ENCODE results near the gene WDR75. TPM values are rescaled to one million over a fixed set of nuclear protein-coding genes. Genes with fewer than 3 reads are reported as not detected.

WDR75 gene
- total and polyA plus RNA-seq, 2 of the 4 experiments (the other 2 are of a cell fraction) = 21.7 to 52.2 TPM

GRCh38 chr2:189514104-189514503 is 72.8 kb downstream of the WDR75 start:
- ChIA-PET POLR2A (ENCODE audit: unreplicated experiment) (no interaction called here), CTCF (interaction anchor here (0.7 to 1.2 kb wide), 2 partner anchors 9 to 10 kb away, joined by 3 read pairs; no protein-coding TSS in a partner anchor)
- dilution Hi-C loops (cut with HindIII; ENCODE audit: low sequenced_read_pairs, unreplicated experiment) (no loop called here), intact Hi-C loops (cut with micrococcal nuclease) (no loop called here), in situ Hi-C loops (cut with MboI; ENCODE audit: low sequenced_read_pairs) (no loop called here)
- H3K4me2 ChIP-seq (ENCODE audit: low read depth, low read length) = no peak overlapping the region
- no peak overlapping the region for H2BK5ac ChIP-seq (ENCODE audit: low read depth, low read length, poor library complexity, severe bottlenecking)
- no peaks in the 10 kb centered on the region for H3K4me1 ChIP-seq (ENCODE audit: control insufficient read depth, insufficient read depth, low read length)
- H3K79me1 ChIP-seq (ENCODE audit: low read depth in 1 of 2, low read length in 2 of 2) = no peaks in the 10 kb centered on the region
- H4K8ac ChIP-seq (ENCODE audit: low read depth in 2 of 2, low read length in 2 of 2) = no peak overlapping the region
- H3K4me3 ChIP-seq (ENCODE audit: insufficient read depth, low read depth, low read length) = no peak overlapping the region
- no peak for DNase-seq
- H3K9me3 ChIP-seq (ENCODE audit: control insufficient read depth, insufficient read depth, low read length) = peaks cover 2% of the 10 kb centered on the region
- no peak overlapping the region for H2AK9ac ChIP-seq (replicated peaks; ENCODE audit: low read depth, low read length, poor library complexity)
- no peaks in the 10 kb centered on the region for H3K27me3 ChIP-seq (ENCODE audit: control insufficient read depth, insufficient read depth, low read length)
- H2BK20ac ChIP-seq (ENCODE audit: low read depth, low read length) = no peak overlapping the region
- no peak overlapping the region for H2AFZ ChIP-seq (replicated peaks; ENCODE audit: low read length, poor library complexity)
- no peak overlapping the region for H3K9ac ChIP-seq (ENCODE audit: low read depth, low read length)
- no TSS peak for BruUV-seq (replicated peaks)
- H3K27ac ChIP-seq (ENCODE audit: insufficient read depth, low read length) = no peak overlapping the region
- no peak for ATAC-seq (ENCODE audit: low read depth)
- H3K4ac ChIP-seq (ENCODE audit: low read depth, low read length) = no peak overlapping the region
- 100% methylated on average over 2 of the region's 3 CpGs; no CpG with 5 or more reads in 1 of the 2 experiments for WGBS, 2 experiments (ENCODE audit: extremely low coverage in 2 of 2, insufficient read length in 1 of 2)
- H4K20me1 ChIP-seq (ENCODE audit: insufficient read depth, low read length) = no peaks in the 10 kb centered on the region
- no peak overlapping the region for H2BK15ac ChIP-seq (ENCODE audit: low read depth, low read length)
- TF ChIP-seq CEBPB (IDR thresholded peaks at IDR 0.05; ENCODE audit: low read depth, low read length) (no peak), MAFK (IDR thresholded peaks at IDR 0.05; ENCODE audit: low read depth, low read length) (no peak), POLR2A (IDR thresholded peaks at IDR 0.05; ENCODE audit: low read depth, low read length) (no peak)
- H4K5ac ChIP-seq (ENCODE audit: low read depth, low read length) = no peak overlapping the region
- no peak overlapping the region for H2BK120ac ChIP-seq (ENCODE audit: low read depth, low read length)
- H3K56ac ChIP-seq (ENCODE audit: extremely low read depth, insufficient read depth, low read length) = no peak overlapping the region
- H3K23ac ChIP-seq (ENCODE audit: low read depth, low read length) = no peak overlapping the region
- no peak overlapping the region for H3K14ac ChIP-seq (replicated peaks; ENCODE audit: low read depth, low read length)
- H3K36me3 ChIP-seq (ENCODE audit: control insufficient read depth, insufficient read depth, low read length) = no peaks in the 10 kb centered on the region
- H4K91ac ChIP-seq (ENCODE audit: insufficient read depth, low read depth, low read length) = no peak overlapping the region
- no peaks in the 10 kb centered on the region for H3K9me1 ChIP-seq (ENCODE audit: insufficient read depth, low read length)
- no peak overlapping the region for H2AK5ac ChIP-seq (ENCODE audit: low read depth, low read length)
- H3K18ac ChIP-seq (ENCODE audit: low read depth, low read length) = no peak overlapping the region

Measured in IMR-90 (cell line).